Upper lobe of right lung (tissue), 1 donor: Measurements from ENCODE around the gene SFTPB. TPM values are rescaled to one million over a fixed set of nuclear protein-coding genes. Genes with fewer than 3 reads are reported as not detected.

ENCODE experiments used
- ATAC-seq: fragments of 200-7000 bp; cut with Tn5 transposase; one replicate; pipeline ENCODE4 v1.9.1; 2020; ENCODE audit warnings: mild to moderate bottlenecking, moderate library complexity
- DNase-seq: peaks from one replicate; pipeline ENCODE4 v3.0.0-alpha.2; 2020
- H3K27ac ChIP-seq: fragments of 200-600 bp; one replicate; pipeline ENCODE4 v1.8.0; 2022
- H3K27me3 ChIP-seq: fragments of 200-600 bp; one replicate; pipeline ENCODE4 v1.8.0; 2022; ENCODE audit warnings: mild to moderate bottlenecking
- H3K36me3 ChIP-seq: fragments of 200-600 bp; one replicate; pipeline ENCODE4 v1.8.0; 2022
- H3K4me1 ChIP-seq: fragments of 200-600 bp; one replicate; pipeline ENCODE4 v1.8.0; 2022
- H3K4me3 ChIP-seq: fragments of 200-600 bp; one replicate; pipeline ENCODE4 v1.8.0; 2022; ENCODE audit warnings: mild to moderate bottlenecking
- H3K9me3 ChIP-seq: fragments of 200-600 bp; one replicate; pipeline ENCODE4 v1.8.0; 2022
- intact Hi-C: fragments of 100-400 bp; cut with DNase I; formaldehyde crosslinking; loops from one replicate; pipeline ENCODE4 v1.11.0; 2022
- total RNA-seq: library from RNA; stranded (reverse); fragmentation: NEBNext Ultra II Directional; extraction: Animal tissue kit (Norgen Biotek cat#: 25700); gene quantifications from one replicate; pipeline ENCODE4 v1.2.1, GENCODE V29; 2021
- TF ChIP-seq, protein P1 (sequence below): fragments of 200-600 bp; IDR thresholded peaks from one replicate; pipeline ENCODE4 v1.8.0; 2022; ENCODE audit warnings: antibody characterized with exemption
- donor health status: DM: no; HTN: yes; CAD: no; lungs with severe emphysema.

The SFTPB gene
- total RNA-seq, 1 donor from 2014 or later: 14,872 TPM

DNA sequence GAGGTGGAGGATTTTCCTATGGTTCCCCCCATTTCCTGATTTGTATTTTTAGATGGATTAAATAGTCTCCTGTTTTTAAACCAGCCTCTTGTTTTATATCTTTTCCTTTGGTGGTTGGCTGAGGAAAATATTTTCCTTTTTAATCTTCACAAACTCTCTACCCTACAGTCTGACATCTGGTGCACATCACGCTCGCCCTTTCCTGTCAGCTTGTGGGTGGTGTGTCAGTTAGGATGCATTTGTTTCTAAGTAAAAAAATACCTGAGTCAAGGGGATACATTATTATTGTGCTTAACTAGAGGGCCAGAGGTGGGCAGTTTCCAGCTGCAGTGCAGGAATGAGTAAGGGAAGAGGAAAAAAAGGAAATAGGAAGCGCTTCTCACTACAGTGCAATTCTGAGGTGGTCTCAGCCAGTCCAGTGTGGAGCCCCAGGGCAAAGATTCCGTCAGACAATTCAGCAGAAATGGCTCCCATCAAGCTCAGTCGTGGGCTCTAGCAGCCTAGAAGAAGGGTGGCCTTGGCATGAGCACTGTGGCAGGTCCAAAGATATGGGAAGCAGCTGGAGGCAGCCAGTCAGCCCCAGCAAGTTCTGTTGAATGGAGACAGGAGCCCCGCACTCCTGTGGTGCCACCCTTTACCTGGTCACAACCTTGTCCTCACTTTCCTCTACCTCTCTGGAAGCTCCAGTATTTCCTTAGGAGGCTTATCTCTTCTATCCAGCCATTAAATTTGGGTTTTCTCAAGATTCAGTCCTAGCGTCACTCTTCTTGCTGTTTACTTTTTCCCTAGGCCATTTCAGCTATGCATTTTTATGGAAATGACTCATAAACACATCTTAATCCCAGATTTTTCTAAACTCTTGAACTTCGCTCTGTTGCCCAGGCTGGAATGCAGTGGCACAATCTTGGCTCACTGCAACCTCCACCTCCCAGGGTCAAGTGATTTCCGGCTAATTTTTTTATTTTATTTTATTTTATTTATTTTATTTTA, 18.5 kb downstream of the SFTPB start:
- Histone ChIP-seq H3K4me3 (no peak overlapping the region), H3K27me3 (no peaks in the 10 kb centered on the region), H3K36me3 (peaks cover 65% of the 10 kb centered on the region), H3K4me1 (peaks cover 27% of the 10 kb centered on the region), H3K27ac (peak overlapping the region; percentile 66), H3K9me3 (no peaks in the 10 kb centered on the region)
- intact Hi-C loops: no loop called here
- TF ChIP-seq, protein P1, sequence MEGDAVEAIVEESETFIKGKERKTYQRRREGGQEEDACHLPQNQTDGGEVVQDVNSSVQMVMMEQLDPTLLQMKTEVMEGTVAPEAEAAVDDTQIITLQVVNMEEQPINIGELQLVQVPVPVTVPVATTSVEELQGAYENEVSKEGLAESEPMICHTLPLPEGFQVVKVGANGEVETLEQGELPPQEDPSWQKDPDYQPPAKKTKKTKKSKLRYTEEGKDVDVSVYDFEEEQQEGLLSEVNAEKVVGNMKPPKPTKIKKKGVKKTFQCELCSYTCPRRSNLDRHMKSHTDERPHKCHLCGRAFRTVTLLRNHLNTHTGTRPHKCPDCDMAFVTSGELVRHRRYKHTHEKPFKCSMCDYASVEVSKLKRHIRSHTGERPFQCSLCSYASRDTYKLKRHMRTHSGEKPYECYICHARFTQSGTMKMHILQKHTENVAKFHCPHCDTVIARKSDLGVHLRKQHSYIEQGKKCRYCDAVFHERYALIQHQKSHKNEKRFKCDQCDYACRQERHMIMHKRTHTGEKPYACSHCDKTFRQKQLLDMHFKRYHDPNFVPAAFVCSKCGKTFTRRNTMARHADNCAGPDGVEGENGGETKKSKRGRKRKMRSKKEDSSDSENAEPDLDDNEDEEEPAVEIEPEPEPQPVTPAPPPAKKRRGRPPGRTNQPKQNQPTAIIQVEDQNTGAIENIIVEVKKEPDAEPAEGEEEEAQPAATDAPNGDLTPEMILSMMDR: no peak
- ATAC-seq (no peak), DNase-seq (no peak)

DNA sequence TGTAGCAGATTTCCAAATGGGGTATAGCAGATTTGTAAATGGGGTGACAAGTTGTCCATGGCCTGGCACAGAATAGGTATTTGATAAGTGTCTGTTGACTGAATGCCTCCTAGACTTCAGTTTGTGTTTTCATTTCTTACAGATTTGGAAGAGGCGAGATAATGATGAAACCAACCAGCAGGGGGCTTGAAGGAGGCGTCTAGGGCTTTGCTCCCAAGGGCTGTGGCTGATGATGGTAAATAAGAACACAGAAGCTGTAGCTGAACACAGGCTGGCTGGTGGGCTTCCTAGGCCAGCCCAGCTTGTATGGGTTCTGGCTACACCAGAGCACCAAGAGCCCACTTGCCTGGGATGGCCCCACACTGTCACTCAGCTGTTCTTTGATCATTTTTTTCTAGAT, 19.4 kb downstream of the SFTPB start:
- Histone ChIP-seq H3K4me1 (peaks cover 24% of the 10 kb centered on the region), H3K27me3 (no peaks in the 10 kb centered on the region), H3K36me3 (peaks cover 74% of the 10 kb centered on the region), H3K4me3 (no peak overlapping the region), H3K9me3 (no peaks in the 10 kb centered on the region), H3K27ac (peak overlapping the region; percentile 66)
- TF ChIP-seq, protein P1: peak; percentile 49
- ATAC-seq (peak; percentile 33), DNase-seq (no peak)
- intact Hi-C loops: no loop called here

DNA sequence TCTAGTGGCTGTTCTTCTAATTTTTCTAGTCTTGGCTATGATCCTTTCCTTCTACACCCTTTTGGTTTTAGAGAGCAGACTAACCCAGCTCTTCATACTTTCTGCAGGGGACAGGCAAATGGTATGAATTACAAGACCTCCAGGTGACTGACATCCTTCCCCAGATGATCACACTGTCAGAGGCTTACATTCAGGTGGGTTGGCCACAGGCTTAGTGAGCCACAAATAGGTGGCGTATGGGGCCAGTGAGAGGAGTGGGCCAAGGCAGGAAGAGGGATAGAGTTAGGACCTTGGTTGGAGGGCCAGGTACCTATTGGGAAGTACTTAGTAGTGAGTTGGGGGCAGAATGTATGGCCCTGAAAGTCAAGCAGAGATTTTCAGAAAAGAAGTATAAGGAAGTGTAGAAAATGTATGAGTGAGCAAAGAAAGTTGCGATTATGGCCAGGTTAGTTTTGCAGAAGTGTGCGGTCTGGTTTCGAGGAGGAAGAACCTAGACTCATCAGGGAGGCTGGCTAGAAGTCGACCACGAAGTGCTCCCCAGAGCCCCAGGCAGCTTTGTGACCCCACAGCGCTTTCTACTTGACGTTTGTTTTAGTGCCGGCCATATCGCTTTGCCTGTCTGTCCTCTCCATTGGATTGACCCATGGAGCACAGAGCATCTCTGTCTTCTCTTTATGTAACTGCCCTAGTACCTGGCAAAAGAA, 20.0 kb downstream of the SFTPB start:
- TF ChIP-seq, protein P1: no peak
- H3K36me3 ChIP-seq: peaks cover 80% of the 10 kb centered on the region
- ATAC-seq (no peak), DNase-seq (no peak)
- H3K9me3 ChIP-seq: no peaks in the 10 kb centered on the region
- no peaks in the 10 kb centered on the region for H3K27me3 ChIP-seq
- H3K27ac ChIP-seq: peak overlapping the region; percentile 66
- peaks cover 17% of the 10 kb centered on the region for H3K4me1 ChIP-seq
- H3K4me3 ChIP-seq: no peak overlapping the region
- intact Hi-C loops: no loop called here

DNA sequence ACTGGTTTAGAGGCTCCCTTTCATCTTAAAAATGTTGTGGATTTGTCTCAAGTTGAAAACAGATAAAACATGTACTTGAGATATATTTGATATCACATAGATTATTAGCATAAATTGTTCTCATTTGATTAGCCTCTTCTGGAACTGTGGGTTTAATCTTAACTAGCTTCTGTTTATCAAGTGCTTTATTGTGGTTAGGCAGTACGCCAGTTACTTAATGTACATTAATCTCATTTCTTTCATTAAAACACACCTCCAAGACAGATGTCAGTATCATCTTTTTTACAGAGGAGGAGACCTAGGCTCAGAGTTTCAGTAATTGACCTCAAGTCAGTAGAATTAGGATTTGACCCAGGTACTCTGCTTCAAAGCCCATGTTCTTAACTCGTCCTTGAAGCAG, 21.8 kb downstream of the SFTPB start:
- TF ChIP-seq, protein P1: no peak
- ATAC-seq (no peak), DNase-seq (no peak)
- intact Hi-C loops: no loop called here
- H3K4me1 ChIP-seq: peaks cover 11% of the 10 kb centered on the region
- no peaks in the 10 kb centered on the region for H3K9me3 ChIP-seq
- H3K4me3 ChIP-seq: no peak overlapping the region
- H3K27me3 ChIP-seq: no peaks in the 10 kb centered on the region
- H3K36me3 ChIP-seq: peaks cover 95% of the 10 kb centered on the region
- H3K27ac ChIP-seq: peak overlapping the region; percentile 7

DNA sequence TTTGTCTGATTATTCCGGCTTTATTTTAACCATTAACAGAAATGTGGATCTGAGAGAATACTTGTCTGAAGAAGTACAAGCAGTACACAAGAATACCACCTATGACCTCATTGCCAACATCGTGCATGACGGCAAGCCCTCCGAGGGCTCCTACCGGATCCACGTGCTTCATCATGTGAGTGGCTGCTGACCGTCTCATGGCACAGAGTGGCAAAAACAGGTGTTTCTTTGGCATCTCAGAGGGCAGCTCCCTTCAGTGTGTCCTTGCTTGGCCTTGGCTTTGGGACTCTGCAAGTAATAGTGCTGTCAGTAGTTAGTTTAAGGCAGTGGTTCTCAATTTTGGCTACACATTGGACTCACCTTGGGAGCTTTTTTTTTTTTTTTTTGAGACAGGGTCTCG, 23.1 kb downstream of the SFTPB start:
- TF ChIP-seq, protein P1: no peak
- Histone ChIP-seq H3K4me1 (peaks cover 11% of the 10 kb centered on the region), H3K27me3 (no peaks in the 10 kb centered on the region), H3K9me3 (no peaks in the 10 kb centered on the region), H3K27ac (no peak overlapping the region), H3K36me3 (peaks cover 100% of the 10 kb centered on the region), H3K4me3 (no peak overlapping the region)
- ATAC-seq: no peak
- DNase-seq: no peak
- intact Hi-C loops: no loop called here
